ENCODE measurements around the gene ZSCAN18.

GRCh38 chr19:58107778-58108545 lies 9.9 kb upstream of the ZSCAN18 start:
- TF ChIP-seq, protein P1, sequence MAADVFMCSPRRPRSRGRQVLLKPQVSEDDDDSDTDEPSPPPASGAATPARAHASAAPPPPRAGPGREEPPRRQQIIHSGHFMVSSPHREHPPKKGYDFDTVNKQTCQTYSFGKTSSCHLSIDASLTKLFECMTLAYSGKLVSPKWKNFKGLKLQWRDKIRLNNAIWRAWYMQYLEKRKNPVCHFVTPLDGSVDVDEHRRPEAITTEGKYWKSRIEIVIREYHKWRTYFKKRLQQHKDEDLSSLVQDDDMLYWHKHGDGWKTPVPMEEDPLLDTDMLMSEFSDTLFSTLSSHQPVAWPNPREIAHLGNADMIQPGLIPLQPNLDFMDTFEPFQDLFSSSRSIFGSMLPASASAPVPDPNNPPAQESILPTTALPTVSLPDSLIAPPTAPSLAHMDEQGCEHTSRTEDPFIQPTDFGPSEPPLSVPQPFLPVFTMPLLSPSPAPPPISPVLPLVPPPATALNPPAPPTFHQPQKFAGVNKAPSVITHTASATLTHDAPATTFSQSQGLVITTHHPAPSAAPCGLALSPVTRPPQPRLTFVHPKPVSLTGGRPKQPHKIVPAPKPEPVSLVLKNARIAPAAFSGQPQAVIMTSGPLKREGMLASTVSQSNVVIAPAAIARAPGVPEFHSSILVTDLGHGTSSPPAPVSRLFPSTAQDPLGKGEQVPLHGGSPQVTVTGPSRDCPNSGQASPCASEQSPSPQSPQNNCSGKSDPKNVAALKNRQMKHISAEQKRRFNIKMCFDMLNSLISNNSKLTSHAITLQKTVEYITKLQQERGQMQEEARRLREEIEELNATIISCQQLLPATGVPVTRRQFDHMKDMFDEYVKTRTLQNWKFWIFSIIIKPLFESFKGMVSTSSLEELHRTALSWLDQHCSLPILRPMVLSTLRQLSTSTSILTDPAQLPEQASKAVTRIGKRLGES (CRISPR knock-in tag; IDR thresholded peaks at IDR 0.05; ENCODE audit: borderline replicate concordance) = no peak
- no peak for TF ChIP-seq AFF4 (CRISPR knock-in tag; IDR thresholded peaks at IDR 0.05)
- no peak for TF ChIP-seq PCBP2 (optimal IDR thresholded peaks at IDR 0.05; ENCODE audit: low read depth, low read length, poor library complexity, severe bottlenecking)
- no peak for TF ChIP-seq E2F1 (CRISPR knock-in tag; IDR thresholded peaks at IDR 0.05)
- no peak for TF ChIP-seq NFYC (CRISPR knock-in tag; IDR thresholded peaks at IDR 0.05)
- no peak for TF ChIP-seq ZBTB8A (CRISPR knock-in tag; IDR thresholded peaks at IDR 0.05; ENCODE audit: borderline replicate concordance, low read depth)
- no peak for TF ChIP-seq ZNF331 (CRISPR knock-in tag; IDR thresholded peaks at IDR 0.05)
- no peak for TF ChIP-seq BRCA1 (CRISPR knock-in tag; IDR thresholded peaks at IDR 0.05)
